DND-41 (cell line): Measurements from ENCODE around the gene ITPR2.

Source experiments
- ATAC-seq: fragments of 200-7000 bp; cut with Tn5 transposase; 3 replicates; pipeline ENCODE4 v1.9.1; 2021; ENCODE audit warnings: low read depth; ENCODE audit not compliant: insufficient read depth
- DNase-seq: peaks from one replicate; pipeline ENCODE4 v3.0.0-alpha.2; 2020
- H2AFZ ChIP-seq: 2 replicates; pipeline ENCODE4 v1.6.0; 2012; ENCODE audit warnings: low read depth, low read length
- H3K27ac ChIP-seq: 2 replicates; pipeline ENCODE4 v1.5.1; 2012; ENCODE audit warnings: low read length, inconsistent platforms
- H3K27me3 ChIP-seq: fragments of 200-600 bp; sonication (generic); 2 replicates; pipeline ENCODE4 v1.6.0; 2012; ENCODE audit warnings: low read length, mild to moderate bottlenecking, inconsistent platforms; ENCODE audit not compliant: insufficient read depth, poor library complexity
- H3K36me3 ChIP-seq: 2 replicates; pipeline ENCODE4 v1.5.1; 2012; ENCODE audit warnings: low read length, inconsistent platforms; ENCODE audit not compliant: insufficient read depth
- H3K4me1 ChIP-seq: 2 replicates; pipeline ENCODE4 v1.5.1; 2012; ENCODE audit warnings: mild to moderate bottlenecking, low read length; ENCODE audit not compliant: insufficient read depth
- H3K4me2 ChIP-seq: 2 replicates; pipeline ENCODE4 v1.6.0; 2012; ENCODE audit warnings: mild to moderate bottlenecking, moderate library complexity, low read length, inconsistent platforms; ENCODE audit not compliant: insufficient read depth
- H3K4me3 ChIP-seq, 2 experiments: fragments of 200-600 bp in 1 of 2; shearing (Covaris generic) in 1 of 2; 2 replicates each; pipeline ENCODE4 v1.5.1; 2012 to 2016; ENCODE audit warnings: inconsistent platforms in 2 of 2, low read length in 2 of 2, mild to moderate bottlenecking in 2 of 2, low read depth in 1 of 2, moderate library complexity in 1 of 2
- H3K79me2 ChIP-seq: 2 replicates; pipeline ENCODE4 v1.6.0; 2012; ENCODE audit warnings: low read length, inconsistent platforms; ENCODE audit not compliant: insufficient read depth
- H3K9ac ChIP-seq: 2 replicates; pipeline ENCODE4 v1.6.0; 2012; ENCODE audit warnings: low read depth, mild to moderate bottlenecking, inconsistent platforms, low read length, moderate library complexity
- H3K9me3 ChIP-seq: 2 replicates; pipeline ENCODE4 v1.5.1; 2012; ENCODE audit warnings: low read length, moderate library complexity, mild to moderate bottlenecking, inconsistent platforms; ENCODE audit not compliant: insufficient read depth, severe bottlenecking
- H4K20me1 ChIP-seq: 2 replicates; pipeline ENCODE4 v1.6.0; 2012; ENCODE audit warnings: low read length; ENCODE audit not compliant: insufficient read depth
- CTCF ChIP-seq: IDR thresholded peaks from 2 replicates; pipeline ENCODE4 v1.5.1; 2012; ENCODE audit warnings: borderline replicate concordance, low read length, moderate library complexity, mild to moderate bottlenecking; ENCODE audit not compliant: poor library complexity, severe bottlenecking; ENCODE audit errors: extremely low read depth
- EZH2 ChIP-seq: IDR thresholded peaks from 3 replicates; pipeline ENCODE4 v1.6.1; 2012; ENCODE audit warnings: borderline replicate concordance, low read depth, mild to moderate bottlenecking, moderate library complexity, low read length, inconsistent platforms; ENCODE audit not compliant: severe bottlenecking

Gene ITPR2

GRCh38 chr12:26293612-26294011 is 539.4 kb downstream of the ITPR2 start:
- no peaks in the 10 kb centered on the region for H3K27me3 ChIP-seq
- no peak overlapping the region for H3K27ac ChIP-seq
- H3K4me2 ChIP-seq, result no peak overlapping the region
- H3K79me2 ChIP-seq, result no peaks in the 10 kb centered on the region
- no peak for ATAC-seq
- no peaks in the 10 kb centered on the region for H3K36me3 ChIP-seq
- TF ChIP-seq CTCF (no peak), EZH2 (no peak)
- H3K4me1 ChIP-seq, result no peaks in the 10 kb centered on the region
- no peak for DNase-seq
- no peak overlapping the region for H3K4me3 ChIP-seq
- H3K9me3 ChIP-seq, result no peaks in the 10 kb centered on the region
- H3K9ac ChIP-seq, result no peak overlapping the region
- H4K20me1 ChIP-seq, result no peaks in the 10 kb centered on the region
- H2AFZ ChIP-seq, result no peak overlapping the region

GRCh38 chr12:26292596-26292995 is 540.4 kb downstream of the ITPR2 start:
- no peak overlapping the region for H2AFZ ChIP-seq
- no peak overlapping the region for H3K27ac ChIP-seq
- no peaks in the 10 kb centered on the region for H4K20me1 ChIP-seq
- no peaks in the 10 kb centered on the region for H3K4me1 ChIP-seq
- no peaks in the 10 kb centered on the region for H3K36me3 ChIP-seq
- H3K4me2 ChIP-seq, result no peak overlapping the region
- ATAC-seq (no peak), DNase-seq (no peak)
- H3K4me3 ChIP-seq, result no peak overlapping the region
- no peaks in the 10 kb centered on the region for H3K79me2 ChIP-seq
- no peaks in the 10 kb centered on the region for H3K9me3 ChIP-seq
- TF ChIP-seq EZH2, result no peak
- no peak for TF ChIP-seq CTCF
- no peak overlapping the region for H3K9ac ChIP-seq
- no peaks in the 10 kb centered on the region for H3K27me3 ChIP-seq

GRCh38 chr12:26290565-26290964 is 542.4 kb downstream of the ITPR2 start:
- no peak overlapping the region for H3K4me3 ChIP-seq
- H3K27ac ChIP-seq, result no peak overlapping the region

More at GRCh38 chr12:26290565-26290964, 542.4 kb downstream of the ITPR2 start:
- no peaks in the 10 kb centered on the region for H3K36me3 ChIP-seq
- H3K79me2 ChIP-seq, result no peaks in the 10 kb centered on the region
- DNase-seq, result no peak
- no peaks in the 10 kb centered on the region for H3K4me1 ChIP-seq
- no peaks in the 10 kb centered on the region for H3K9me3 ChIP-seq
- no peak overlapping the region for H2AFZ ChIP-seq
- H3K4me2 ChIP-seq, result no peak overlapping the region
- no peak overlapping the region for H3K9ac ChIP-seq
- no peak for ATAC-seq
- no peaks in the 10 kb centered on the region for H4K20me1 ChIP-seq
- TF ChIP-seq EZH2, result no peak
- TF ChIP-seq CTCF, result no peak
- H3K27me3 ChIP-seq, result no peaks in the 10 kb centered on the region
